ENCODE measurements around the gene IQGAP2.

IQGAP2 gene

DNA sequence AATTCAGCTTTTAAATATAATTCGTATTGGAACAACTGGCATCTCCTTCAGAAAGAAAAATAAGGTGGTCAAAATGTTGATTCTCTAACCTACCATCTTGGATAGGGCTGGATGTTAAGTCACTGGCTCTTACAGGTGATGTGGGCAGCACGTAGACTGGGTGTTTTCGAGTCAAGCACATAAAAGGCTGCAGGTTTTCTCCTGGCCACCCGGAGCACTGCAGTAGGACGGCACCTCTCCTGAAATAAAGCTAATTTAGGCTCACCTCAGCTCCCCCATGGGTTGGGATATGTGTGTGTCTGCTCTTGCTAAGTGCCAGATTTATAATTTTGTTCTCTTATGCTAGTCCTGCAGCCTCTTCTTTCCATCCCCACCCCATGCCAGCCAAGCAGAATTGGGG, 80.3 kb downstream of the IQGAP2 start:
- Histone ChIP-seq H3K79me2 (ENCODE audit: insufficient read depth, low read length) (peaks cover 90% of the 10 kb centered on the region), H2AFZ (ENCODE audit: low read length) (no peak overlapping the region), H3K36me3 (ENCODE audit: insufficient read depth, low read length) (peaks cover 3% of the 10 kb centered on the region; the same call in 1 of the 2 replicates), H3K27me3 (ENCODE audit: insufficient read depth, low read length, poor library complexity, severe bottlenecking) (no peaks in the 10 kb centered on the region), H3F3A (ENCODE audit: low read depth) (no peaks in the 10 kb centered on the region), H3K9me3 (ENCODE audit: insufficient read depth, low read depth, low read length) (no peaks in the 10 kb centered on the region), H3K4me1 (ENCODE audit: insufficient read depth, low read length, poor library complexity, severe bottlenecking) (peaks cover 20% of the 10 kb centered on the region), H3K4me2 (ENCODE audit: low read depth, low read length, poor library complexity, severe bottlenecking) (no peak overlapping the region), H4K20me1 (ENCODE audit: insufficient read depth, low read length, poor library complexity, severe bottlenecking) (no peaks in the 10 kb centered on the region), H3K9me2 (replicated peaks; ENCODE audit: low read depth, low read length) (no peaks in the 10 kb centered on the region), H3K4me3 (ENCODE audit: low read length, poor library complexity, severe bottlenecking) (no peak overlapping the region), H3K9ac (ENCODE audit: low read depth, low read length, poor library complexity, severe bottlenecking) (no peak overlapping the region)
- no peak for TF ChIP-seq EZH2phosphoT487 (IDR thresholded peaks at IDR 0.05; ENCODE audit: borderline replicate concordance)
- TF ChIP-seq, protein P1, sequence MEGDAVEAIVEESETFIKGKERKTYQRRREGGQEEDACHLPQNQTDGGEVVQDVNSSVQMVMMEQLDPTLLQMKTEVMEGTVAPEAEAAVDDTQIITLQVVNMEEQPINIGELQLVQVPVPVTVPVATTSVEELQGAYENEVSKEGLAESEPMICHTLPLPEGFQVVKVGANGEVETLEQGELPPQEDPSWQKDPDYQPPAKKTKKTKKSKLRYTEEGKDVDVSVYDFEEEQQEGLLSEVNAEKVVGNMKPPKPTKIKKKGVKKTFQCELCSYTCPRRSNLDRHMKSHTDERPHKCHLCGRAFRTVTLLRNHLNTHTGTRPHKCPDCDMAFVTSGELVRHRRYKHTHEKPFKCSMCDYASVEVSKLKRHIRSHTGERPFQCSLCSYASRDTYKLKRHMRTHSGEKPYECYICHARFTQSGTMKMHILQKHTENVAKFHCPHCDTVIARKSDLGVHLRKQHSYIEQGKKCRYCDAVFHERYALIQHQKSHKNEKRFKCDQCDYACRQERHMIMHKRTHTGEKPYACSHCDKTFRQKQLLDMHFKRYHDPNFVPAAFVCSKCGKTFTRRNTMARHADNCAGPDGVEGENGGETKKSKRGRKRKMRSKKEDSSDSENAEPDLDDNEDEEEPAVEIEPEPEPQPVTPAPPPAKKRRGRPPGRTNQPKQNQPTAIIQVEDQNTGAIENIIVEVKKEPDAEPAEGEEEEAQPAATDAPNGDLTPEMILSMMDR (conservative IDR thresholded peaks at IDR 0.05; ENCODE audit: low read length): peak; percentile 29

DNA sequence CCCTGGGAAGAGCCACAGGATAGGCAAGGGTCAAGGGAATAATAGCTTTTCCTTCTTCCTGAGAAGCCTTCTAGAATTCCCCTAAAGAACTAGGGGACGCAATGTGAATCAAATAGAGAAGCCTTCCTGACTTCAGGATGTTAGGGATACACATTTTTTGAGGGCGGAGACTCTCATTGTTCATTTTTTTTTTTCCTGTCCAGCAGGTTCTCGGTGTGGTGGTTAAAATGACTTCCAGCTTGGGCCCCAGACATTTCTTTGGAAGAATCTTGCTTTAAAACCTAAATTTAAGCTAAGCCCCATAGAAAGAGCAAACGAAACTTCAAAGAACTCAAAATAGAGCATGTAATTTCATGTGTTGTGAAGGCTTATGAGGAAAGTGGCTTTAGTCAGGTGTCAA, 80.8 kb downstream of the IQGAP2 start:
- Histone ChIP-seq H3K9me3 (ENCODE audit: insufficient read depth, low read depth, low read length) (no peaks in the 10 kb centered on the region), H3K4me2 (ENCODE audit: low read depth, low read length, poor library complexity, severe bottlenecking) (no peak overlapping the region), H3K36me3 (ENCODE audit: insufficient read depth, low read length) (peaks cover 3% of the 10 kb centered on the region; the same call in 1 of the 2 replicates), H4K20me1 (ENCODE audit: insufficient read depth, low read length, poor library complexity, severe bottlenecking) (no peaks in the 10 kb centered on the region), H2AFZ (ENCODE audit: low read length) (no peak overlapping the region), H3K9me2 (replicated peaks; ENCODE audit: low read depth, low read length) (no peaks in the 10 kb centered on the region), H3F3A (ENCODE audit: low read depth) (no peaks in the 10 kb centered on the region), H3K4me1 (ENCODE audit: insufficient read depth, low read length, poor library complexity, severe bottlenecking) (peaks cover 20% of the 10 kb centered on the region), H3K4me3 (ENCODE audit: low read length, poor library complexity, severe bottlenecking) (no peak overlapping the region), H3K79me2 (ENCODE audit: insufficient read depth, low read length) (peaks cover 90% of the 10 kb centered on the region), H3K27me3 (ENCODE audit: insufficient read depth, low read length, poor library complexity, severe bottlenecking) (no peaks in the 10 kb centered on the region), H3K9ac (ENCODE audit: low read depth, low read length, poor library complexity, severe bottlenecking) (no peak overlapping the region)
- TF ChIP-seq, protein P1 (conservative IDR thresholded peaks at IDR 0.05; ENCODE audit: low read length): no peak
- TF ChIP-seq EZH2phosphoT487 (IDR thresholded peaks at IDR 0.05; ENCODE audit: borderline replicate concordance): no peak

DNA sequence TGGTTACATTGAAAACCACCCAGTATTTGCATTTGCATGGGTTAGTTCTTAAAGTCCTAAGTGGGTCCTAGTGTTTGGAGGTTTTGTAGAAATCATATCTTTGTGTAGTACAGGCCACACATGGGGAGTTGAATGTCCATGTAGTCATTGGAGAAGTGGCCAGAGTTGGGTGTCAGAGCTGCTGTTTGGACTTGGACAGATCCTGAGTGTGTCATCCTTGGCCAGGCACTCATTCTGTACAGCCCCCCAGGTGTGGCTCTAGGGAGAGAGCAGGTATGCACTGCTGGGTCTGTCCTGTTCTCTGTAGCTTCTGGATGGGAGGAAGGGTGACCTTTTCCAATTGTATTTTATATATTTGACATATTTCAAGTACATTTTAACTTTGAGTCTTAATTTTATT, 82.4 kb downstream of the IQGAP2 start:
- Histone ChIP-seq H3F3A (ENCODE audit: low read depth) (no peaks in the 10 kb centered on the region), H3K9me2 (replicated peaks; ENCODE audit: low read depth, low read length) (no peaks in the 10 kb centered on the region), H2AFZ (ENCODE audit: low read length) (no peak overlapping the region), H3K9me3 (ENCODE audit: insufficient read depth, low read depth, low read length) (no peaks in the 10 kb centered on the region), H3K4me3 (ENCODE audit: low read length, poor library complexity, severe bottlenecking) (no peak overlapping the region), H3K79me2 (ENCODE audit: insufficient read depth, low read length) (peaks cover 92% of the 10 kb centered on the region), H3K36me3 (ENCODE audit: insufficient read depth, low read length) (peaks cover 3% of the 10 kb centered on the region; the same call in 1 of the 2 replicates), H3K27me3 (ENCODE audit: insufficient read depth, low read length, poor library complexity, severe bottlenecking) (no peaks in the 10 kb centered on the region), H3K4me1 (ENCODE audit: insufficient read depth, low read length, poor library complexity, severe bottlenecking) (peaks cover 17% of the 10 kb centered on the region), H3K4me2 (ENCODE audit: low read depth, low read length, poor library complexity, severe bottlenecking) (no peak overlapping the region), H4K20me1 (ENCODE audit: insufficient read depth, low read length, poor library complexity, severe bottlenecking) (peaks cover 6% of the 10 kb centered on the region), H3K9ac (ENCODE audit: low read depth, low read length, poor library complexity, severe bottlenecking) (no peak overlapping the region)
- TF ChIP-seq, protein P1 (conservative IDR thresholded peaks at IDR 0.05; ENCODE audit: low read length): no peak
- TF ChIP-seq EZH2phosphoT487 (IDR thresholded peaks at IDR 0.05; ENCODE audit: borderline replicate concordance): no peak
